GM23338 (cell line): Measurements from ENCODE around the gene NPC2. TPM values are rescaled to one million over a fixed set of nuclear protein-coding genes. Genes with fewer than 3 reads are reported as not detected.
"Not testable (repeated sequence)": the region's sequence is repeated elsewhere in the genome, so short reads cannot be mapped to it uniquely, and the experiment has no call there.

ENCODE experiments used
- ATAC-seq: fragments of 200-7000 bp; cut with Tn5 transposase; 3 replicates; pipeline ENCODE4 v1.9.1; 2020
- DNase-seq: peaks from one replicate; pipeline ENCODE4 v3.0.0-alpha.2; 2015; ENCODE audit warnings: low spot score
- H2AFZ ChIP-seq: fragments of 200-600 bp; sonication (generic); 2 replicates; pipeline ENCODE4 v1.8.0; 2016; ENCODE audit warnings: antibody characterized with exemption, mild to moderate bottlenecking, moderate library complexity
- H3F3A ChIP-seq: fragments of 200-600 bp; sonication (generic); replicated peaks from 2 replicates; pipeline ENCODE4 v1.8.0; 2017; ENCODE audit warnings: antibody characterized with exemption, mixed run types, low read depth
- H3K27ac ChIP-seq: fragments of 200-600 bp; sonication (generic); 2 replicates; pipeline ENCODE4 v1.6.1; 2016; ENCODE audit warnings: low read depth
- H3K27me3 ChIP-seq: fragments of 200-600 bp; sonication (generic); 2 replicates; pipeline ENCODE4 v1.8.0; 2016; ENCODE audit warnings: mild to moderate bottlenecking, mixed run types, moderate library complexity; ENCODE audit not compliant: insufficient read depth
- H3K36me3 ChIP-seq: fragments of 200-600 bp; sonication (generic); 2 replicates; pipeline ENCODE4 v1.8.0; 2016; ENCODE audit warnings: mild to moderate bottlenecking; ENCODE audit not compliant: insufficient read depth
- H3K4me1 ChIP-seq: fragments of 200-600 bp; sonication (generic); 2 replicates; pipeline ENCODE4 v1.8.0; 2016; ENCODE audit warnings: mild to moderate bottlenecking, moderate library complexity; ENCODE audit not compliant: insufficient read depth
- H3K4me2 ChIP-seq: fragments of 200-600 bp; sonication (generic); 2 replicates; pipeline ENCODE4 v1.7.1; 2017; ENCODE audit warnings: mixed run types
- H3K4me3 ChIP-seq: fragments of 200-600 bp; sonication (generic); 2 replicates; pipeline ENCODE4 v1.6.1; 2016; ENCODE audit warnings: mixed run types
- H3K79me2 ChIP-seq: fragments of 200-600 bp; sonication (generic); replicated peaks from 2 replicates; pipeline ENCODE4 v1.8.0; 2017; ENCODE audit warnings: mild to moderate bottlenecking; ENCODE audit not compliant: insufficient read depth
- H3K9me2 ChIP-seq: fragments of 200-600 bp; sonication (generic); 2 replicates; pipeline ENCODE4 v1.8.0; 2017; ENCODE audit not compliant: insufficient read depth
- H4K20me1 ChIP-seq: fragments of 200-600 bp; sonication (generic); replicated peaks from 2 replicates; pipeline ENCODE4 v1.8.0; 2017; ENCODE audit warnings: mild to moderate bottlenecking; ENCODE audit not compliant: insufficient read depth
- H3K27ac Mint-ChIP-seq: 2 replicates; pipeline ENCODE4 v1.8.0; 2020; ENCODE audit warnings: inconsistent platforms, mild to moderate bottlenecking, moderate library complexity, mixed read lengths
- H3K27me3 Mint-ChIP-seq: 3 replicates; pipeline ENCODE4 v1.8.0; 2022; ENCODE audit warnings: low read depth, mild to moderate bottlenecking, moderate library complexity, mixed read lengths, inconsistent platforms; ENCODE audit not compliant: insufficient read depth, poor library complexity
- H3K36me3 Mint-ChIP-seq: 3 replicates; pipeline ENCODE4 v1.8.0; 2021; ENCODE audit warnings: low read depth, mild to moderate bottlenecking, inconsistent platforms, moderate library complexity, mixed read lengths
- H3K4me1 Mint-ChIP-seq: 3 replicates; pipeline ENCODE4 v1.8.0; 2020; ENCODE audit warnings: mild to moderate bottlenecking, inconsistent platforms, mixed read lengths
- H3K4me3 Mint-ChIP-seq: 3 replicates; pipeline ENCODE4 v1.8.0; 2021; ENCODE audit warnings: moderate library complexity, mild to moderate bottlenecking, inconsistent platforms, mixed read lengths
- H3K9me3 Mint-ChIP-seq: 3 replicates; pipeline ENCODE4 v1.8.0; 2020; ENCODE audit warnings: moderate library complexity, mild to moderate bottlenecking, inconsistent platforms, mixed read lengths
- ETS1 ChIP-seq: IDR thresholded peaks from 2 replicates; pipeline ENCODE4 v1.6.1; 2016; ENCODE audit warnings: antibody characterized with exemption
- EZH2phosphoT487 ChIP-seq: fragments of 200-600 bp; sonication (generic); IDR thresholded peaks from one replicate; pipeline ENCODE4 v1.8.1; 2018; ENCODE audit warnings: antibody characterized with exemption; ENCODE audit not compliant: unreplicated experiment
- STAT1 ChIP-seq: IDR thresholded peaks from one replicate; pipeline ENCODE4 v1.6.1; 2016; ENCODE audit warnings: antibody characterized with exemption; ENCODE audit not compliant: unreplicated experiment
- ZNF462 ChIP-seq: fragments of 250-450 bp; sonication (Bioruptor Pico); IDR thresholded peaks from 2 replicates; pipeline ENCODE4 v1.5.0; 2020; ENCODE audit warnings: mild to moderate bottlenecking, moderate library complexity
- polyA plus RNA-seq: library from polyadenylated mRNA; unstranded; fragments of >200 nt; fragmentation: Nextera tagmentation; extraction: Ambion mirVana; gene quantifications from 2 replicates; pipeline ENCODE4 v1.2.1, GENCODE V29; 2016
- total RNA-seq: library from RNA; depleted of rRNA; stranded (reverse); fragments of >200 nt; shearing (Covaris generic); gene quantifications from 2 replicates; pipeline ENCODE4 v1.2.3, GENCODE V29; 2014

Gene NPC2
- total and polyA plus RNA-seq, 2 experiments from 2014 or later, result 287 to 344 TPM

- TF ChIP-seq ZNF462 (CRISPR knock-in tag), result no peak
- TF ChIP-seq STAT1, result no peak
- no peak for TF ChIP-seq ETS1
- TF ChIP-seq EZH2phosphoT487, result no peak
- Histone ChIP-seq H3K4me1 (no peaks in the 10 kb centered on the region), H3K9me2 (no peaks in the 10 kb centered on the region), H3K27me3 (no peaks in the 10 kb centered on the region), H3K27ac (no peak overlapping the region), H3K36me3 (no peaks in the 10 kb centered on the region), H3K4me2 (no peak overlapping the region), H3K4me3 (no peak overlapping the region), H3K79me2 (no peaks in the 10 kb centered on the region), H4K20me1 (no peaks in the 10 kb centered on the region), H3F3A (no peaks in the 10 kb centered on the region), H2AFZ (no peak overlapping the region)
- no peaks in the 10 kb centered on the region for H3K36me3 Mint-ChIP-seq
- DNase-seq (no peak), ATAC-seq (no peak)
- H3K27me3 Mint-ChIP-seq, result peaks cover 2% of the 10 kb centered on the region
- H3K4me1 Mint-ChIP-seq, result no peaks in the 10 kb centered on the region
- no peaks in the 10 kb centered on the region for H3K9me3 Mint-ChIP-seq
- no peak overlapping the region for H3K27ac Mint-ChIP-seq
- no peak overlapping the region for H3K4me3 Mint-ChIP-seq
Measured at GRCh38 chr14:74538411-74539391, 45.6 kb upstream of the NPC2 start.

- not testable (repeated sequence) for H3K27me3 Mint-ChIP-seq, H3K79me2 ChIP-seq, H2AFZ ChIP-seq, H3K9me2 ChIP-seq, H3K4me1 ChIP-seq, H3K36me3 Mint-ChIP-seq, H3K4me2 ChIP-seq, H3K4me1 Mint-ChIP-seq, H3K9me3 Mint-ChIP-seq, H3K27me3 ChIP-seq, DNase-seq, H3K4me3 ChIP-seq, H4K20me1 ChIP-seq, ATAC-seq, H3F3A ChIP-seq, H3K27ac ChIP-seq, H3K27ac Mint-ChIP-seq, H3K36me3 ChIP-seq, H3K4me3 Mint-ChIP-seq
Measured at GRCh38 chr14:74536336-74536735, 43.2 kb upstream of the NPC2 start.
